GM21717 (cell line): ENCODE measurements around the gene PYROXD2.

Source experiments
- ATAC-seq: cut with Tn5 transposase; IDR thresholded peaks from one replicate; pipeline ENCODE4 v1.9.1; 2021; ENCODE audit warnings: mild to moderate bottlenecking, moderate library complexity; ENCODE audit not compliant: unreplicated experiment

The PYROXD2 gene

GRCh38 chr10:98414932-98415730 is at the start of gene PYROXD2:
Gene PYROXD2 (minus strand): TSS chr10:98415182. CDS start chr10:98415135, 47 bp downstream.
- no peak for ATAC-seq

GRCh38 chr10:98463976-98464754 is 49.2 kb upstream of the PYROXD2 start:
- ATAC-seq: no peak

GRCh38 chr10:98463016-98463415 is 48.0 kb upstream of the PYROXD2 start:
- ATAC-seq: no peak

GRCh38 chr10:98461500-98461842 is 46.5 kb upstream of the PYROXD2 start:
- no peak for ATAC-seq

GRCh38 chr10:98460837-98461499 is 46.0 kb upstream of the PYROXD2 start:
- ATAC-seq: no peak

GRCh38 chr10:98458809-98459784 is 44.1 kb upstream of the PYROXD2 start:
- no peak for ATAC-seq

GRCh38 chr10:98457721-98458120 is 42.7 kb upstream of the PYROXD2 start:
- no peak for ATAC-seq

- no peak for ATAC-seq
Measured at GRCh38 chr10:98456686-98457482, 41.9 kb upstream of the PYROXD2 start.

- no peak for ATAC-seq
Measured at GRCh38 chr10:98456043-98456570, 41.1 kb upstream of the PYROXD2 start.

GRCh38 chr10:98453729-98454128 is 38.7 kb upstream of the PYROXD2 start:
- no peak for ATAC-seq

- no peak for ATAC-seq
Measured at GRCh38 chr10:98450618-98451017, 35.6 kb upstream of the PYROXD2 start.

GRCh38 chr10:98449287-98449686 is 34.3 kb upstream of the PYROXD2 start:
- ATAC-seq: no peak

- ATAC-seq: peak; percentile 86
Measured at GRCh38 chr10:98446661-98447221, 31.8 kb upstream of the PYROXD2 start, which contains the start of gene HPS1. Gene HPS1 (minus strand): TSS chr10:98446935. CDS start chr10:98443240, 3,695 bp downstream.

- ATAC-seq: peak; percentile 26
Measured at GRCh38 chr10:98446151-98446660, 31.2 kb upstream of the PYROXD2 start.

GRCh38 chr10:98445200-98445812 is 30.3 kb upstream of the PYROXD2 start:
- no peak for ATAC-seq

GRCh38 chr10:98444314-98445006 is 29.5 kb upstream of the PYROXD2 start:
- ATAC-seq: no peak

- no peak for ATAC-seq
Measured at GRCh38 chr10:98438715-98439114, 23.7 kb upstream of the PYROXD2 start.

GRCh38 chr10:98436704-98437103 is 21.7 kb upstream of the PYROXD2 start:
- ATAC-seq: no peak
